OCI-LY3 (cell line): ENCODE results near the gene CPZ.

ENCODE experiments used
- H2AFZ ChIP-seq: fragments of 200-600, 300-600 bp; shearing (Covaris generic); 2 replicates; pipeline ENCODE4 v1.6.0; 2014; ENCODE audit warnings: antibody characterized with exemption, low read depth, low read length
- H3K27ac ChIP-seq: fragments of 200-600, 300-600 bp; sonication (generic); 2 replicates; pipeline ENCODE4 v1.5.1; 2014; ENCODE audit warnings: mild to moderate bottlenecking, low read length, moderate library complexity, mixed read lengths
- H3K27me3 ChIP-seq: fragments of 200-600, 300-600 bp; sonication (generic); 2 replicates; pipeline ENCODE4 v1.6.1; 2014; ENCODE audit warnings: low read depth, low read length, mixed read lengths
- H3K36me3 ChIP-seq: fragments of 200-600, 300-600 bp; sonication (generic); replicated peaks from 2 replicates; pipeline ENCODE3; 2014; ENCODE audit warnings: low read depth, low read length, mixed read lengths
- H3K4me1 ChIP-seq: fragments of 300-600, 200-600 bp; sonication (generic); 2 replicates; pipeline ENCODE4 v1.6.1; 2014; ENCODE audit warnings: low read length, mixed read lengths
- H3K4me2 ChIP-seq: fragments of 200-600, 300-600 bp; sonication (generic); 2 replicates; pipeline ENCODE4 v1.6.1; 2014; ENCODE audit warnings: low read length, mixed read lengths
- H3K4me3 ChIP-seq: fragments of 300-600, 200-600 bp; sonication (generic); 2 replicates; pipeline ENCODE4 v1.5.1; 2014; ENCODE audit warnings: antibody characterized with exemption, mild to moderate bottlenecking, low read length, moderate library complexity
- H3K79me2 ChIP-seq: fragments of 300-600, 200-600 bp; shearing (Covaris generic); 2 replicates; pipeline ENCODE4 v1.6.1; 2014; ENCODE audit warnings: mild to moderate bottlenecking, low read length, mixed read lengths
- H3K9ac ChIP-seq: fragments of 300-600, 200-600 bp; shearing (Covaris generic); 2 replicates; pipeline ENCODE4 v1.6.0; 2014; ENCODE audit warnings: mild to moderate bottlenecking, low read length, moderate library complexity
- H3K9me3 ChIP-seq: fragments of 200-600, 300-600 bp; shearing (Covaris generic); 2 replicates; pipeline ENCODE4 v1.6.1; 2014; ENCODE audit warnings: low read length, mixed read lengths; ENCODE audit not compliant: insufficient read depth
- H4K20me1 ChIP-seq: fragments of 200-600, 300-600 bp; sonication (generic); 2 replicates; pipeline ENCODE4 v1.6.1; 2016; ENCODE audit warnings: low read length, mixed read lengths; ENCODE audit not compliant: insufficient read depth
- EZH2phosphoT487 ChIP-seq: fragments of 200-600 bp; shearing (Covaris generic); IDR thresholded peaks from 2 replicates; pipeline ENCODE4 v1.6.1; 2018; ENCODE audit warnings: antibody characterized with exemption, mixed run types, low read depth
- TF ChIP-seq, protein P1 (sequence below): fragments of 200-600, 300-600 bp; sonication (generic); IDR thresholded peaks from 2 replicates; pipeline ENCODE4 v1.5.1; 2014; ENCODE audit warnings: antibody characterized with exemption, low read length, low read depth

CPZ gene

DNA sequence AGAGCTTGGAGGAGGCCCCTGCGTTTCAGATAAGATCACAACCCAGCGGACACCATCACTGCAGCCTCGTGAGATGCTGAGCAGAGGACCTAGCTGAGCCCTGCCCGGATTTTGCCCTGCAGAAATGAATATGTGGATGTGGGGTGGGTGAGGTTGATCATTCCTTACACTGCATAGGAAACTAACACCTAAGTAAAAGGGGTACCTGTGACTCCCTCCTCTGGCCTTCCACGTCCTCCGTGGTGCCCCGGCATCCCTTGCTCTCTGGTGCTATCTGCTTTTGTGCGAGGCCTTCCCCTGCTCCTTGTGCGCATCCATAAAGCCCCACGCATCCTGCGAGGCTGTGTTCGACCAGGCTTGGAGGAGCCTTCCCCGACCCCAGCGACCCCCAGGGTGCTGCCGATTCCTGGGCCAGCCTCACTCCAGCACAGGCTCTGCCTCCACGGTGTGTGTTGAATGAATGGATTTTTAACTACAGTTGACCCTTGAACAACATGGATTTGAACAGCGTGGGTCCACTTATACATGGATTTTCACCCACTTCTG is 37.9 kb upstream of the CPZ start:
- no peak overlapping the region for H3K27ac ChIP-seq
- no peak overlapping the region for H3K4me2 ChIP-seq
- no peak for TF ChIP-seq EZH2phosphoT487
- TF ChIP-seq, protein P1, sequence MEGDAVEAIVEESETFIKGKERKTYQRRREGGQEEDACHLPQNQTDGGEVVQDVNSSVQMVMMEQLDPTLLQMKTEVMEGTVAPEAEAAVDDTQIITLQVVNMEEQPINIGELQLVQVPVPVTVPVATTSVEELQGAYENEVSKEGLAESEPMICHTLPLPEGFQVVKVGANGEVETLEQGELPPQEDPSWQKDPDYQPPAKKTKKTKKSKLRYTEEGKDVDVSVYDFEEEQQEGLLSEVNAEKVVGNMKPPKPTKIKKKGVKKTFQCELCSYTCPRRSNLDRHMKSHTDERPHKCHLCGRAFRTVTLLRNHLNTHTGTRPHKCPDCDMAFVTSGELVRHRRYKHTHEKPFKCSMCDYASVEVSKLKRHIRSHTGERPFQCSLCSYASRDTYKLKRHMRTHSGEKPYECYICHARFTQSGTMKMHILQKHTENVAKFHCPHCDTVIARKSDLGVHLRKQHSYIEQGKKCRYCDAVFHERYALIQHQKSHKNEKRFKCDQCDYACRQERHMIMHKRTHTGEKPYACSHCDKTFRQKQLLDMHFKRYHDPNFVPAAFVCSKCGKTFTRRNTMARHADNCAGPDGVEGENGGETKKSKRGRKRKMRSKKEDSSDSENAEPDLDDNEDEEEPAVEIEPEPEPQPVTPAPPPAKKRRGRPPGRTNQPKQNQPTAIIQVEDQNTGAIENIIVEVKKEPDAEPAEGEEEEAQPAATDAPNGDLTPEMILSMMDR, result no peak

DNA sequence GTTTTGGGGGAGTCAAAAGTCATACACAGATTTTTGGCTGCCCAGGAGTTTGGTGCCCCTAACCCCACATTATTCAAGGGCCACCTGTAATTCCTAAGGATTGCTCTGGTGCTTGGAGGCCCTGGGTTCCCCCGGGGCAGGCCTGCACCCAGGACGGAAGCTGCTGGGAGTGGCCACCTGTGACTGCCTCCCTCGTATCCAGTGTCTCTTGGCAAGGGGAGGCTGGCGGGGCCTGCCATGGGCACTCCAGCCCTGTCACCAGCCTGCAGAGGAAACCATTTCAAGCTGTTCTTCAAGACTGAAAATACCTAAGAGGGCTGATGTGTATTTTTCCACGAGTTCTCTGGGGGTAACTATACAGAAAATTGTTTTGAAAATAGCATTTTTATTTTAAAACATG is 36.8 kb upstream of the CPZ start:
- Histone ChIP-seq H3K4me3 (no peak overlapping the region), H3K36me3 (no peaks in the 10 kb centered on the region), H3K4me2 (no peak overlapping the region), H4K20me1 (no peaks in the 10 kb centered on the region), H3K9ac (no peak overlapping the region), H3K27me3 (0 out of 2 replicates have a peak, but pooled peaks cover 3% of the 10 kb centered on the region), H2AFZ (no peak overlapping the region), H3K27ac (no peak overlapping the region), H3K9me3 (no peaks in the 10 kb centered on the region), H3K79me2 (no peaks in the 10 kb centered on the region), H3K4me1 (no peaks in the 10 kb centered on the region)
- TF ChIP-seq, protein P1, result no peak
- no peak for TF ChIP-seq EZH2phosphoT487

More for the DNA sequence above, 37.9 kb upstream of the CPZ start:
- no peak overlapping the region for H3K4me3 ChIP-seq
- no peaks in the 10 kb centered on the region for H3K79me2 ChIP-seq
- H4K20me1 ChIP-seq, result no peaks in the 10 kb centered on the region
- no peaks in the 10 kb centered on the region for H3K9me3 ChIP-seq
- H3K9ac ChIP-seq, result no peak overlapping the region
- H3K27me3 ChIP-seq, result 0 out of 2 replicates have a peak, but pooled peaks cover 3% of the 10 kb centered on the region
- no peak overlapping the region for H2AFZ ChIP-seq
- H3K36me3 ChIP-seq, result no peaks in the 10 kb centered on the region
- no peaks in the 10 kb centered on the region for H3K4me1 ChIP-seq

DNA sequence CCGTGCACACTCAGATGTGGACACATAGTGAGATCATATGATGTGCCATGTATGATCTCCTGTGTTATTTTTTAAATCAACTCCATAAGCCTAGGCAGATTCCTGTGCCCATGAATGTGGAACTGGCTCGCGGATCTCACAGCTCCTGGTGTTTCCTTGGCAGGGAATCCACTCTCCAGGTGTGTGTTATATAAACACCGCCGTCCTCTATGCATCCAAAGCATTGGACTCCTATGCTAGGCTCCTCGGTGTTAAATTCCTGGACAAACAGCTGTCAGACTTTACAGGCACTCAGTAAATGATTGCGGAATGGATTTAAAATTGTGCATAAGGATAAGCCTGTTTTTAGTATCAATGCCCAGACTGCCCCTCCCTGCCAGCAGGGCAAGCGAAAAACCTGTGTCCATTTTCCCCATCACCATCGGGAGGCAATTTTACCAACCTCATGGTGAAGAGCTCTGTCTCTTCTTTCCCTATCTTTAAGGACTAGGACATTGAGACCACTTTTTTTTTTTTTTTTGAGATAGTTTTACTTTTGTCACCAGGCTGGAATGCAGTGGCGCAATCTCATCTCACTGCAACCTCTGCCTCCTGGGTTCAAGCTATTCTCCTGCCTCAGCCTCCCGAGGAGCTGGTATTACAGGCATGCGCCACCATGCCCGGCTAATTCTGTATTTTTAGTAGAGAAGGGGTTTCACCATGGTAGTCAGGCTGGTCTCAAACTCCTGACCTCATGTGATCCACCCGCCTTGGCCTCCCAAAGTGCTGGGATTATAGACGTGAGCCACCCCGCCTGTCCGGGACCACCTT is 36.0 kb upstream of the CPZ start:
- no peak for TF ChIP-seq EZH2phosphoT487
- TF ChIP-seq, protein P1, result no peak
- no peaks in the 10 kb centered on the region for H3K4me1 ChIP-seq
- H3K27me3 ChIP-seq, result 0 out of 2 replicates have a peak, but pooled peaks cover 2% of the 10 kb centered on the region
- no peak overlapping the region for H2AFZ ChIP-seq
- H4K20me1 ChIP-seq, result no peaks in the 10 kb centered on the region
- H3K9me3 ChIP-seq, result no peaks in the 10 kb centered on the region
- no peak overlapping the region for H3K4me2 ChIP-seq
- H3K36me3 ChIP-seq, result no peaks in the 10 kb centered on the region
- no peak overlapping the region for H3K4me3 ChIP-seq
- H3K27ac ChIP-seq, result no peak overlapping the region
- H3K79me2 ChIP-seq, result no peaks in the 10 kb centered on the region
- H3K9ac ChIP-seq, result no peak overlapping the region

DNA sequence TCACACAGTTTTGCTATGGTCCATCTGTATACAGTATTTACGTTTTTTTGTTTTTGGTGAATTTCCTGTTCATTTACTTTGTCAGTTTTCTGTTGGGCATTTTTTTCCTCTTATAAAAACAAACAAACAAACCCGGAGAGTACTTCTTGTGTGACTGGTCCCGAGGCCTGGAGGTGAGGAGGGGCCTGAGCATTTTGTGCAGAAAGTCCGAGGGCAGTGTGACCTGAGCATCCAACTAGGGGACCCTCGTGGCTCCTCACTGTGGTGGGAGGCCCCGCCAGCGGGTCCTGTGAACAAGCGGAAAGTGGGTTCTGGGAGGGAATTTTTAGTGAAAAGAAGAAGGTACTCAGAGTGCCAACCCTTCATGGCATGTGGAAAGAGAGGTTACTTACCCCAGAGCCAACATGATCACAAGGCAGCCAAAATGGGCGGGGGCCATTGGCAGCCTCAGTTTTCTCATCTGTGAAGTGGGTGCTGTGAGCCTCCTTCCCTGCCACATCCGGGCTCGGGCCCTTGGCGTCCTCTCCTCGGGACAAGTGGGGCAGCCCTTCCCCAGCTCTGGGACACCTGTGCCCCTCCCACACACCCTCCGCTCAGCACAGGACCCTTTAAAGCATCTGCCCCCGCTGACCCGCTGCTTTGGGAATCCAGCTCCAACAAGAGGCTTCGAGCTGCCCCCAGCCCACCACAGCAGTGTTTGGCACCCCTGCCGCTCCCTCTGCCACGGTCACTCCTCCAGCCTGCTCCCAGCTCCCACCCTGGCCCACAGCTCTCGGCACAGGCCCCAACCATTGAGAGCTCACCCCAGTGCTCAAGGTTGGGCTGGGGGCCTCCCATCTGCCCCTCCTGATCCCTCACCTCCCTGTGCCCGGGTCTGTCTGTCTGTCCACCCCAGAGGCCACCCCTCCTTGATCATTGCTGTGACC is 35.2 kb upstream of the CPZ start:
- Histone ChIP-seq H3K9me3 (no peaks in the 10 kb centered on the region), H3K4me3 (no peak overlapping the region), H3K9ac (no peak overlapping the region), H3K4me1 (no peaks in the 10 kb centered on the region), H3K4me2 (no peak overlapping the region), H3K27me3 (no peaks in the 10 kb centered on the region), H2AFZ (no peak overlapping the region), H4K20me1 (no peaks in the 10 kb centered on the region), H3K27ac (no peak overlapping the region), H3K36me3 (no peaks in the 10 kb centered on the region), H3K79me2 (no peaks in the 10 kb centered on the region)
- no peak for TF ChIP-seq EZH2phosphoT487
- TF ChIP-seq, protein P1, result no peak
